ENCODE data around the gene SLC5A12. TPM values are rescaled to one million over a fixed set of nuclear protein-coding genes. Genes with fewer than 3 reads are reported as not detected.
"Not testable (repeated sequence)": the region's sequence is repeated elsewhere in the genome, so short reads cannot be mapped to it uniquely, and the experiment has no call there.

The SLC5A12 gene
- total and polyA plus RNA-seq, 12 donors, result 0.05 TPM; not detected in 11

DNA sequence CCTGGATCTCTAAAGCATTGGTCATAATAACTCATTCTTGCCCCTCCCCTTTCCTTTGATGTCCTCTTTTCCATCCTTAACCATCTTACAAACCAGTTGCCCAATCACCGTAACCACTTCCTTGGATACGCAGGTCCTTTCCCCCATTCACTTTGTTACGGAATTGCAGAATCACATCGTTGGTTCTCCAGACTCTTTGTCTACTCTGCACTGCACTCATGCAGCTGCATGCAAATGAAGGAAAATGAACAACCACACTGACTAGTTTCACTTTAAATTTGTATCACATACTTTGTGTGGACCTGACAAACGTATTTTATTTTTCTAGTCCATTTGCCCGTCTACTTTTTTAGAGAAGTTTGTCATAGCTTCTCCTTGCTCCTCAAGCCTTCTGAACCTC is 69.9 kb downstream of the SLC5A12 start:
- no peaks in the 10 kb centered on the region for H3K9me3 ChIP-seq
- DNase-seq (no peak), ATAC-seq (no peak)
- TF ChIP-seq, protein P1, sequence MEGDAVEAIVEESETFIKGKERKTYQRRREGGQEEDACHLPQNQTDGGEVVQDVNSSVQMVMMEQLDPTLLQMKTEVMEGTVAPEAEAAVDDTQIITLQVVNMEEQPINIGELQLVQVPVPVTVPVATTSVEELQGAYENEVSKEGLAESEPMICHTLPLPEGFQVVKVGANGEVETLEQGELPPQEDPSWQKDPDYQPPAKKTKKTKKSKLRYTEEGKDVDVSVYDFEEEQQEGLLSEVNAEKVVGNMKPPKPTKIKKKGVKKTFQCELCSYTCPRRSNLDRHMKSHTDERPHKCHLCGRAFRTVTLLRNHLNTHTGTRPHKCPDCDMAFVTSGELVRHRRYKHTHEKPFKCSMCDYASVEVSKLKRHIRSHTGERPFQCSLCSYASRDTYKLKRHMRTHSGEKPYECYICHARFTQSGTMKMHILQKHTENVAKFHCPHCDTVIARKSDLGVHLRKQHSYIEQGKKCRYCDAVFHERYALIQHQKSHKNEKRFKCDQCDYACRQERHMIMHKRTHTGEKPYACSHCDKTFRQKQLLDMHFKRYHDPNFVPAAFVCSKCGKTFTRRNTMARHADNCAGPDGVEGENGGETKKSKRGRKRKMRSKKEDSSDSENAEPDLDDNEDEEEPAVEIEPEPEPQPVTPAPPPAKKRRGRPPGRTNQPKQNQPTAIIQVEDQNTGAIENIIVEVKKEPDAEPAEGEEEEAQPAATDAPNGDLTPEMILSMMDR (IDR thresholded peaks at IDR 0.05), result no peak
- 88 to 89% methylated on average over 6 of the region's 6 CpGs for whole genome bisulfite sequencing, 2 donors
- H3K4me3 ChIP-seq, result no peak overlapping the region
- H3K27me3 ChIP-seq, result peaks cover 0 to 3% (median 0%) of the 10 kb centered on the region in 7 donors
- no peaks in the 10 kb centered on the region for H3K36me3 ChIP-seq
- intact Hi-C loops (cut with DNase I), result loop anchor here in 1 of 10 donors (5.0 kb wide), 1 partner anchor 355 kb away; no protein-coding TSS in a partner anchor
- no peaks in the 10 kb centered on the region for H3K4me1 ChIP-seq
- H3K27ac ChIP-seq, result no peak overlapping the region

DNA sequence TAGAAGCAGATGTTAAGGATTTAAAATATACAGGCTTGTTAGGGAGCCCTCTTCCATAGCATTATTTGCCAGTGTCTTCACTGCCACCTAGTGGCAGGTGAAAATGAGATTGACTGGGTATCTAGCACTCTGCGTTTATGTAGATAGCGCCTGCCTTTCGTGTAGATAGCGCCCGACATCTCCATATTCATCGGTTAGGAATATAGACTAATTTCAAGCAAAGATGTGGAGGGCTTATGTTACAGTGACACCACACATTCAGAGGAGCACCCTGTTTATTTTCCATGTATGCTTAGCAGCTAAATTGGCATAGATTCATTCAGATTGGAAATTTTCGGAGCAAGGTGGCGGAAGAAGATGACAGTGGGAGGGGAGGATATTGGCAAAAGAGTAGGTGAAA is 72.0 kb downstream of the SLC5A12 start:
- no peaks in the 10 kb centered on the region for H3K36me3 ChIP-seq
- 27 to 32% methylated on average over 8 of the region's 8 CpGs for WGBS, 2 donors
- H3K9me3 ChIP-seq, result no peaks in the 10 kb centered on the region
- TF ChIP-seq, protein P1 (IDR thresholded peaks at IDR 0.05), result peak in 8 of 9 donors; percentile 20 to 65 (median 54)
- no peak overlapping the region for H3K4me3 ChIP-seq
- intact Hi-C loops (cut with DNase I), result loop anchor here in 2 of 10 donors (5.0 to 10.0 kb wide), 2 partner anchors 353 to 355 kb away; no protein-coding TSS in a partner anchor
- H3K4me1 ChIP-seq, result no peaks in the 10 kb centered on the region
- peaks cover 0 to 3% (median 0%) of the 10 kb centered on the region in 7 donors for H3K27me3 ChIP-seq
- ATAC-seq (peak in 2 of 8 donors; percentile 48 to 50), DNase-seq (peak in 1 of 2 donors; percentile 14)
- H3K27ac ChIP-seq, result no peak overlapping the region

DNA sequence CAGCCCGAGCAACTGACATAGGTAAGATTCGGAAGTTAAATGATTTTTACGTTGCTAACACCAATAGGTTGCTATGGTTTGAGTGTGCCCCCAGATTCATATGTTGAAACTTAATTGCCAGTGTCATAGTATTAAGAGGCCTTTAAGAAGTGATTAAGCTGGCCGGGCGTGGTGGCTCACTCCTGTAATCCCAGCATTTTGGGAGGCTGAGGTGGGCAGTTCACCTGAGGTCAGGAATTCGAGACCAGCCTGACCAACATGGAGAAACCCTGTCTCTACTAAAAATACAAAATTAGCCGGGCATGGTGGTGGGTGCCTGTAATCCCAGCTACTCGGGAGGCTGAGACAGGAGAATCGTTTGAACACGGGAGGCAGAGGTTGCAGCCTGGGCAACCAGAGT is 78.5 kb downstream of the SLC5A12 start:
- not testable (repeated sequence) for DNase-seq, H3K27me3 ChIP-seq, H3K4me1 ChIP-seq, ATAC-seq, H3K9me3 ChIP-seq, H3K36me3 ChIP-seq, H3K4me3 ChIP-seq, H3K27ac ChIP-seq
- intact Hi-C loops (cut with DNase I), result loop anchor here in 1 of 10 donors (10.0 kb wide), 1 partner anchor 349 kb away; no protein-coding TSS in a partner anchor
- 93 to 94% methylated on average over 10 of the region's 10 CpGs for WGBS, 2 donors

DNA sequence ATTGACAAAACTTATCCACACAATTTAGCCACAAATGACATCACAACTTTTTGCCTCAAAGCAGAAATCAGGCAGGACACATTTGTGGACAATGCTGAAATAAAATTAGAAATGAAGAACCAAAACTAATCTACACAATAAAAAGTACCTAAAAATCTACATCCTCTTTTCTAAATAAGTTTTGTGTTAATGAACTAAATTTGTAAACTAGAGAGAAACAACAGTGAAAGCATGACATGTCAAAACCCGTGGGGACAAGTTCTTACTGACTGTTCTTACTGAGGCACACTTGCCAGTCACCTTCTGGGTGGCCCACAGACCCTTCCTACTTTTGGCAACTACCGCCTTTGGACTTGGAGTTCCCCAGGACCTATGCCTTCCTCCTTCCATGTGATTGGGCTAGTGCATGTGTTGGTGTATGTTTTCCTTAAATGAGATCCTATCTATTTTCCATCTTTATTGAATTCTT is 89.1 kb downstream of the SLC5A12 start:
- H3K27ac ChIP-seq, result no peak overlapping the region
- H3K27me3 ChIP-seq, result peaks cover 0 to 3% (median 0%) of the 10 kb centered on the region in 7 donors
- ATAC-seq (no peak), DNase-seq (no peak)
- H3K4me1 ChIP-seq, result no peaks in the 10 kb centered on the region
- intact Hi-C loops (cut with DNase I), result no loop called here
- H3K4me3 ChIP-seq, result no peak overlapping the region
- no peaks in the 10 kb centered on the region for H3K9me3 ChIP-seq
- 29 to 56% methylated on average over 2 of the region's 2 CpGs for WGBS, 2 donors
- TF ChIP-seq, protein P1 (IDR thresholded peaks at IDR 0.05), result no peak
- no peaks in the 10 kb centered on the region for H3K36me3 ChIP-seq

DNA sequence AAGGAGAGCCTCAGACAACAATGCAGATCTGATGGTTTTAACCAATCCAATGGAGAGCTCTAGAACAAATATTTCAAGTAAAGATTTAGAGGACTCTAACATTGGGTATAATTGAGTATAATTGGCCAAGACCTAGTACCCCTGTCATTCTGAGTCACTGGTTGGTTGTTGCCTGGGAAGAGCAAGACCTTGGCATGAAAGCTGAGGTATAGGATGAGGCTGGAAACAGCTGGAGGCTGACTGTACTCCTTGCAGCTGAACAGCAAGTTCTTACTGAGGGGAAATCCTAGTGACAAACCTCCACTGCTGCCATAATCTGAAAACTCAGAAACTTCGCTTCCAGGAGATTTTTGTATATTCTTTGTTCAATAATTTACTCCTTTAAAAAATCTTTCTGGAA is 95.5 kb downstream of the SLC5A12 start:
- Histone ChIP-seq H3K4me1 (no peaks in the 10 kb centered on the region), H3K36me3 (no peaks in the 10 kb centered on the region), H3K4me3 (no peak overlapping the region), H3K27me3 (peaks cover 0 to 3% (median 0%) of the 10 kb centered on the region in 7 donors), H3K27ac (no peak overlapping the region), H3K9me3 (no peaks in the 10 kb centered on the region)
- TF ChIP-seq, protein P1 (IDR thresholded peaks at IDR 0.05), result no peak
- 89 to 93% methylated on average over 1 of the region's 1 CpG for WGBS, 2 donors
- ATAC-seq (no peak), DNase-seq (no peak)
- intact Hi-C loops (cut with DNase I), result no loop called here
